Sigmoid colon (tissue), 7 donors: ENCODE measurements around the gene DLG3. TPM values are rescaled to one million over a fixed set of nuclear protein-coding genes. Genes with fewer than 3 reads are reported as not detected.

Source experiments
- DNase-seq: peaks from one replicate; pipeline ENCODE4 v3.0.0-alpha.2; 2019
- H3K27ac ChIP-seq, 4 donors: fragments of 200-600 bp; sonication (generic); one replicate each; pipeline ENCODE4 v1.5.1; 2016 to 2019; ENCODE audit warnings: mild to moderate bottlenecking in 1 of 4
- H3K27me3 ChIP-seq, 3 donors: fragments of 200-600 bp; sonication (generic); one replicate each; pipeline ENCODE4 v1.5.1; 2019; ENCODE audit warnings: mild to moderate bottlenecking in 1 of 3
- H3K36me3 ChIP-seq, 4 donors: fragments of 200-600 bp; sonication (generic); one replicate each; pipeline ENCODE4 v1.5.1; 2016 to 2019
- H3K4me1 ChIP-seq, 4 donors: fragments of 200-600 bp; sonication (generic); one replicate each; pipeline ENCODE4 v1.5.1; 2017 to 2019
- H3K4me3 ChIP-seq, 4 donors: fragments of 200-600 bp; sonication (generic); one replicate each; pipeline ENCODE4 v1.5.1; 2017 to 2019; ENCODE audit warnings: mild to moderate bottlenecking in 2 of 4, moderate library complexity in 1 of 4
- H3K9me3 ChIP-seq, 4 donors: fragments of 200-600 bp in 3 of 4; sonication (generic) in 3 of 4; one replicate each; pipeline versions ENCODE4 v1.5.1 to v1.6.1; 2013 to 2019
- CTCF ChIP-seq, 4 experiments: fragments of 450-650 bp in 3 of 4; fragments of 200-600 bp in 1 of 4; IDR thresholded peaks; one replicate each; pipeline ENCODE4 v1.5.1; 2016 to 2019; ENCODE audit warnings: antibody characterized with exemption in 4 of 4, mild to moderate bottlenecking in 3 of 4, moderate library complexity in 2 of 4
- EP300 ChIP-seq, 4 donors: sonication (generic); formaldehyde crosslinking; IDR thresholded peaks; one replicate each; pipeline ENCODE4 v1.6.1; 2017; ENCODE audit warnings: antibody characterized with exemption in 4 of 4
- POLR2A ChIP-seq, 2 donors: fragments of 450-650 bp; IDR thresholded peaks; one replicate each; pipeline ENCODE4 v1.6.1; 2016; ENCODE audit warnings: antibody characterized with exemption in 2 of 2, mild to moderate bottlenecking in 2 of 2, moderate library complexity in 2 of 2
- POLR2AphosphoS5 ChIP-seq, 4 donors: sonication (generic); formaldehyde crosslinking; IDR thresholded peaks; one replicate each; pipeline ENCODE4 v1.6.1; 2017; ENCODE audit warnings: antibody characterized with exemption in 4 of 4
- WGBS, 2 donors: extraction: QIAGEN DNeasy Blood & Tissue Kit; methylation state at CpG; one replicate each; pipeline ENCODE4 v1.1.7; 2013; 5-methylcytosine and 5-hydroxymethylcytosine counted together
- intact Hi-C: fragments of 100-400 bp; cut with DNase I; formaldehyde crosslinking; loops from one replicate; pipeline ENCODE4 v1.15.1; 2023
- polyA plus RNA-seq, 3 donors: library from polyadenylated mRNA; stranded (reverse); fragments of 200-250 nt; gene quantifications; one replicate each; pipeline ENCODE4 v1.2.3, GENCODE V29; 2013
- total RNA-seq, 4 donors: library from RNA; depleted of rRNA; stranded (reverse); fragments of >200 nt; gene quantifications; one replicate each; pipeline ENCODE4 v1.1.0, GENCODE V29; 2016
- donor health status: healthy with polysubstance abuse.
- donor health status: Bipolar disorder and iron deficiency.
- donor health status: healthy.

Gene DLG3
- total and polyA plus RNA-seq, 7 donors: 12.5 to 35.2 (median 24.0) TPM

GRCh38 chrX:70494441-70494840 is 49.8 kb downstream of the DLG3 start:
- DNase-seq: no peak
- Histone ChIP-seq H3K4me3 (no peak overlapping the region), H3K27ac (no peak overlapping the region), H3K27me3 (no peaks in the 10 kb centered on the region), H3K36me3 (peaks cover 0 to 32% (median 4%) of the 10 kb centered on the region in 4 donors), H3K9me3 (no peaks in the 10 kb centered on the region), H3K4me1 (no peaks in the 10 kb centered on the region)
- TF ChIP-seq EP300 (IDR thresholded peaks at IDR 0.05) (no peak), POLR2A (IDR thresholded peaks at IDR 0.05) (no peak), CTCF (IDR thresholded peaks at IDR 0.05) (no peak), POLR2AphosphoS5 (IDR thresholded peaks at IDR 0.05) (no peak)
- intact Hi-C loops: no loop called here
- 89 to 94% methylated on average over 4 of the region's 4 CpGs for whole genome bisulfite sequencing, 2 donors

GRCh38 chrX:70496491-70496890 is 51.9 kb downstream of the DLG3 start:
- Histone ChIP-seq H3K27me3 (no peaks in the 10 kb centered on the region), H3K4me1 (no peaks in the 10 kb centered on the region), H3K36me3 (peaks cover 0 to 53% (median 4%) of the 10 kb centered on the region in 4 donors), H3K4me3 (no peak overlapping the region), H3K9me3 (no peaks in the 10 kb centered on the region), H3K27ac (no peak overlapping the region)
- intact Hi-C loops: no loop called here
- DNase-seq: no peak
- 83 to 90% methylated on average over 5 of the region's 5 CpGs for WGBS, 2 donors
- no peak for TF ChIP-seq CTCF (IDR thresholded peaks at IDR 0.05)

GRCh38 chrX:70497026-70497425 is 52.4 kb downstream of the DLG3 start:
- DNase-seq: no peak
- H3K4me1 ChIP-seq: no peaks in the 10 kb centered on the region
- TF ChIP-seq POLR2A (IDR thresholded peaks at IDR 0.05): no peak
- no peak for TF ChIP-seq CTCF (IDR thresholded peaks at IDR 0.05)
- TF ChIP-seq POLR2AphosphoS5 (IDR thresholded peaks at IDR 0.05): no peak
- no peak for TF ChIP-seq EP300 (IDR thresholded peaks at IDR 0.05)
- intact Hi-C loops: no loop called here
- H3K36me3 ChIP-seq: peaks cover 0 to 54% (median 4%) of the 10 kb centered on the region in 4 donors
- no peak overlapping the region for H3K27ac ChIP-seq
- no peaks in the 10 kb centered on the region for H3K27me3 ChIP-seq
- H3K9me3 ChIP-seq: no peaks in the 10 kb centered on the region
- no peak overlapping the region for H3K4me3 ChIP-seq
- whole genome bisulfite sequencing, 2 donors: 95 to 98% methylated on average over 3 of the region's 3 CpGs

- intact Hi-C loops: no loop called here
- DNase-seq: no peak
- H3K27ac ChIP-seq: no peak overlapping the region
- peaks cover 0 to 53% (median 4%) of the 10 kb centered on the region in 4 donors for H3K36me3 ChIP-seq
- 94 to 96% methylated on average over 2 of the region's 2 CpGs for WGBS, 2 donors
- no peak for TF ChIP-seq EP300 (IDR thresholded peaks at IDR 0.05)
- TF ChIP-seq CTCF (IDR thresholded peaks at IDR 0.05): no peak
- no peak for TF ChIP-seq POLR2AphosphoS5 (IDR thresholded peaks at IDR 0.05)
- no peak for TF ChIP-seq POLR2A (IDR thresholded peaks at IDR 0.05)
- no peaks in the 10 kb centered on the region for H3K9me3 ChIP-seq
- H3K27me3 ChIP-seq: no peaks in the 10 kb centered on the region
- no peak overlapping the region for H3K4me3 ChIP-seq
- H3K4me1 ChIP-seq: no peaks in the 10 kb centered on the region
These were observed 53.5 kb downstream of the DLG3 start for GRCh38 chrX:70498129-70498528.

GRCh38 chrX:70500826-70501225 is 56.2 kb downstream of the DLG3 start:
- no peak for TF ChIP-seq CTCF (IDR thresholded peaks at IDR 0.05)
- TF ChIP-seq EP300 (IDR thresholded peaks at IDR 0.05): no peak
- no peak for TF ChIP-seq POLR2A (IDR thresholded peaks at IDR 0.05)
- TF ChIP-seq POLR2AphosphoS5 (IDR thresholded peaks at IDR 0.05): no peak
- Histone ChIP-seq H3K36me3 (peaks cover 0 to 46% (median 4%) of the 10 kb centered on the region in 4 donors), H3K27me3 (no peaks in the 10 kb centered on the region), H3K4me3 (no peak overlapping the region), H3K27ac (no peak overlapping the region), H3K4me1 (no peaks in the 10 kb centered on the region), H3K9me3 (no peaks in the 10 kb centered on the region)
- intact Hi-C loops: no loop called here
- WGBS, 2 donors: 85 to 93% methylated on average over 4 of the region's 4 CpGs
- no peak for DNase-seq
